Prostate gland (tissue), 2 donors: ENCODE results near the gene ASF1A.

Source experiments
- POLR2AphosphoS5 ChIP-seq: sonication (generic); formaldehyde crosslinking; IDR thresholded peaks from one replicate; pipeline ENCODE4 v1.6.1; 2017; ENCODE audit warnings: antibody characterized with exemption
- TF ChIP-seq, protein P1 (sequence below), 4 experiments: fragments of 200-600 bp in 2 of 4; fragments of 450-650 bp in 2 of 4; sonication (generic) in 2 of 4; IDR thresholded peaks; 1 replicate in 3 of 4; 2 replicates in 1 of 4; pipeline ENCODE4 v1.5.1; 2016 to 2019; ENCODE audit warnings: antibody characterized with exemption in 4 of 4, mild to moderate bottlenecking in 2 of 4, moderate library complexity in 2 of 4

DNA sequence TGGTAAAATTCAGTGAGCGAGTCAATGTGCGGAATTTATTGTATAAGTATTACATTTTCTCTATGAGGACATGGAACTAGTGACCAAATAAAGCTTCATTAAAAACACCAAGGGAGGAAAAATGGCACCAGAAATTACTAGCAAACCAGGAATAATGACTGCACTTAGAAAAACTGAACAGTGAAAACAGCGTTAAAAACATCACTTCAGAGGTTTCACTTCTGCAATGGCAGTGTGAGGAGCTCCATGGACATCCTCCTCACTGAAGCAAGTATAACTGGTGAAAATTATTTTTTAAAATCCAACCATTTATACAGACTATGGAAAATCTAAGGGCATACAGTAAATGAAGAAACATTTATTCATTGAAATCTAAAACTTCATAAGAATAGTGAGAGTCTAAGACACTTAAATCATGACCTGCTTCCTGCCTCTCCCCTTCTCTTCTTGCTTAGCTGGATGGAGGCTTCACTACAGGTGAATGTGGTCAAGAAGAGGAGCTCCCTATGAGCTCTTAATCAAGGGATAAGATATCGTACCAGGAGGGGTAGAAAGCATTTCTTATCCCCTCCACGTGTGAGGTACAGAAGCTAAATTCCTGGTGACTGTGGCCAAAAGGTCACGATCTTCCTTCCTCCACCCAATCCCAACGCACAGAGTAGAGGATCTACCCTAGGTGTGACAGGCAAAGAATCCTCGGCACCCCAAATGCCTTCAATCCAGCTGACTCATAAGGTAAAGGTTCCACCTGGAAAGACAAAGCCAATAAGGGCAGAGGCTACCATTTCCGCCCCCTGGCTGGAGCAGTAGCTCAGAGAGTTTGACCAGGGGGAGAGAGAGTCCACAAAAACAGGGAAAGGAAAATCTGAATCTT lies 12.3 kb upstream of the ASF1A start:
- TF ChIP-seq POLR2AphosphoS5 = no peak
- TF ChIP-seq, protein P1, sequence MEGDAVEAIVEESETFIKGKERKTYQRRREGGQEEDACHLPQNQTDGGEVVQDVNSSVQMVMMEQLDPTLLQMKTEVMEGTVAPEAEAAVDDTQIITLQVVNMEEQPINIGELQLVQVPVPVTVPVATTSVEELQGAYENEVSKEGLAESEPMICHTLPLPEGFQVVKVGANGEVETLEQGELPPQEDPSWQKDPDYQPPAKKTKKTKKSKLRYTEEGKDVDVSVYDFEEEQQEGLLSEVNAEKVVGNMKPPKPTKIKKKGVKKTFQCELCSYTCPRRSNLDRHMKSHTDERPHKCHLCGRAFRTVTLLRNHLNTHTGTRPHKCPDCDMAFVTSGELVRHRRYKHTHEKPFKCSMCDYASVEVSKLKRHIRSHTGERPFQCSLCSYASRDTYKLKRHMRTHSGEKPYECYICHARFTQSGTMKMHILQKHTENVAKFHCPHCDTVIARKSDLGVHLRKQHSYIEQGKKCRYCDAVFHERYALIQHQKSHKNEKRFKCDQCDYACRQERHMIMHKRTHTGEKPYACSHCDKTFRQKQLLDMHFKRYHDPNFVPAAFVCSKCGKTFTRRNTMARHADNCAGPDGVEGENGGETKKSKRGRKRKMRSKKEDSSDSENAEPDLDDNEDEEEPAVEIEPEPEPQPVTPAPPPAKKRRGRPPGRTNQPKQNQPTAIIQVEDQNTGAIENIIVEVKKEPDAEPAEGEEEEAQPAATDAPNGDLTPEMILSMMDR (IDR thresholded peaks at IDR 0.05) = no peak
